Endothelial cell of umbilical vein (primary cell): ENCODE measurements around the gene TLX1. TPM values are rescaled to one million over a fixed set of nuclear protein-coding genes. Genes with fewer than 3 reads are reported as not detected.

Experiments used
- BruUV-seq: library from RNA; stranded (reverse); fragments of 400-500 nt; replicated peaks from 2 replicates; lab custom pipeline; 2021; lab: Mats Ljungman, UMichigan
- CTCF ChIA-PET: fragments of 300-600, 350-600 bp; sonication (Branson Sonifier 250); formaldehyde crosslinking; loops from one replicate; lab custom pipeline; 2021; ENCODE audit warnings: antibody characterized with exemption, inconsistent platforms; lab: Charles Lee
- POLR2A ChIA-PET: fragments of 300-600, 350-600 bp; sonication (Branson Sonifier 250); formaldehyde crosslinking; loops from one replicate; lab custom pipeline; 2021; ENCODE audit warnings: antibody characterized with exemption, inconsistent platforms; lab: Charles Lee
- DNase-seq: peaks from one replicate; pipeline ENCODE4 v3.0.0-alpha.2; 2011; ENCODE audit warnings: low read depth, low spot score
- FAIRE-seq: peaks from 2 replicates; lab custom pipeline; 2011; peaks lifted over from hg19 to GRCh38; lab: Jason Lieb, UNC
- H2AFZ ChIP-seq: 2 replicates; pipeline ENCODE4 v1.6.0; 2012; ENCODE audit warnings: low read depth, low read length, control low read depth, inconsistent platforms
- H3K27ac ChIP-seq: 2 replicates; pipeline ENCODE4 v1.5.1; 2011; ENCODE audit warnings: low read depth, mild to moderate bottlenecking, control low read depth, low read length, moderate library complexity; ENCODE audit not compliant: insufficient read depth
- H3K27me3 ChIP-seq, 2 experiments: 2 replicates each; pipeline versions ENCODE4 v1.6.0 to v1.6.1; 2011; ENCODE audit warnings: low read length in 2 of 2, mixed read lengths in 1 of 2; ENCODE audit not compliant: control insufficient read depth in 2 of 2, insufficient read depth in 2 of 2
- H3K36me3 ChIP-seq, 2 experiments: 2 replicates in 1 of 2; 3 replicates in 1 of 2; pipeline ENCODE4 v1.5.1; 2011; ENCODE audit warnings: low read length in 2 of 2, mild to moderate bottlenecking in 1 of 2, moderate library complexity in 1 of 2; ENCODE audit not compliant: control insufficient read depth in 2 of 2, insufficient read depth in 2 of 2; ENCODE audit errors: extremely low read depth in 1 of 2
- H3K4me1 ChIP-seq: 3 replicates; pipeline ENCODE4 v1.5.1; 2011; ENCODE audit warnings: mild to moderate bottlenecking, low read length; ENCODE audit not compliant: control insufficient read depth, insufficient read depth; ENCODE audit errors: extremely low read depth
- H3K4me2 ChIP-seq: 2 replicates; pipeline ENCODE4 v1.6.1; 2011; ENCODE audit warnings: low read length, control low read depth, mixed read lengths; ENCODE audit not compliant: insufficient read depth
- H3K4me3 ChIP-seq, 3 experiments: fragments of 200-600 bp in 1 of 3; sonication (generic), shearing (Covaris generic) in 1 of 3; replicated peaks in 1 of 3; 2 replicates each; pipeline ENCODE4 v1.5.1; 2011 to 2016; ENCODE audit warnings: control low read depth in 3 of 3, low read length in 3 of 3, mild to moderate bottlenecking in 2 of 3, inconsistent platforms in 1 of 3, low read depth in 1 of 3, moderate library complexity in 1 of 3; ENCODE audit not compliant: insufficient read depth in 1 of 3
- H3K79me2 ChIP-seq: 2 replicates; pipeline ENCODE4 v1.6.0; 2012; ENCODE audit warnings: low read length, inconsistent platforms; ENCODE audit not compliant: control insufficient read depth, insufficient read depth
- H3K9ac ChIP-seq: replicated peaks from 2 replicates; pipeline ENCODE3; 2011; ENCODE audit warnings: low read length, control low read depth; ENCODE audit not compliant: insufficient read depth; ENCODE audit errors: extremely low read depth
- H3K9me1 ChIP-seq: replicated peaks from 3 replicates; pipeline ENCODE4 v1.6.0; 2011; ENCODE audit warnings: mild to moderate bottlenecking, low read length; ENCODE audit not compliant: control insufficient read depth, insufficient read depth; ENCODE audit errors: extremely low read depth
- H3K9me3 ChIP-seq: replicated peaks from 2 replicates; pipeline ENCODE4 v1.5.1; 2012; ENCODE audit warnings: low read length, inconsistent platforms; ENCODE audit not compliant: control insufficient read depth, insufficient read depth
- H4K20me1 ChIP-seq: replicated peaks from 2 replicates; pipeline ENCODE3; 2011; ENCODE audit warnings: mild to moderate bottlenecking, low read length; ENCODE audit not compliant: control insufficient read depth, insufficient read depth; ENCODE audit errors: extremely low read depth
- CTCF ChIP-seq, 2 donors: IDR thresholded peaks; 1 replicate in 1 of 2; 2 replicates in 1 of 2; pipeline ENCODE4 v1.5.1; 2011; ENCODE audit warnings: low read length in 2 of 2, mild to moderate bottlenecking in 2 of 2, moderate library complexity in 2 of 2, control low read depth in 1 of 2, inconsistent platforms in 1 of 2, low read depth in 1 of 2; ENCODE audit not compliant: insufficient read depth in 1 of 2; ENCODE audit errors: extremely low read depth in 1 of 2
- EZH2 ChIP-seq: IDR thresholded peaks from 2 replicates; pipeline ENCODE4 v1.6.1; 2012; ENCODE audit warnings: borderline replicate concordance, low read depth, mild to moderate bottlenecking, moderate library complexity, low read length, inconsistent platforms; ENCODE audit not compliant: severe bottlenecking
- FOS ChIP-seq: IDR thresholded peaks from 2 replicates; pipeline ENCODE4 v1.6.1; 2011; ENCODE audit warnings: mild to moderate bottlenecking, low read length, moderate library complexity, borderline replicate concordance; ENCODE audit not compliant: insufficient read depth
- GATA2 ChIP-seq: IDR thresholded peaks from 2 replicates; pipeline ENCODE4 v1.7.0; 2011; ENCODE audit warnings: low read depth, mild to moderate bottlenecking, moderate library complexity, mixed read lengths, low read length; ENCODE audit not compliant: insufficient read length, insufficient read depth
- JUN ChIP-seq: IDR thresholded peaks from 2 replicates; pipeline ENCODE4 v1.6.1; 2011; ENCODE audit warnings: borderline replicate concordance, low read depth; ENCODE audit not compliant: insufficient read length, insufficient read depth
- MYC ChIP-seq: IDR thresholded peaks from one replicate; pipeline ENCODE4 v1.6.1; 2011; ENCODE audit warnings: mild to moderate bottlenecking, low read depth, low read length
- POLR2A ChIP-seq: IDR thresholded peaks from 2 replicates; pipeline ENCODE4 v1.6.1; 2012; ENCODE audit warnings: low read depth, mild to moderate bottlenecking, control low read depth, low read length
- POLR2AphosphoS5 ChIP-seq: IDR thresholded peaks from 2 replicates; pipeline ENCODE4 v1.6.1; 2012; ENCODE audit warnings: low read depth, mild to moderate bottlenecking, control low read depth, low read length, moderate library complexity; ENCODE audit not compliant: insufficient read depth
- dilution Hi-C: fragments of 300-500 bp; cut with MboI; formaldehyde crosslinking; loops from one replicate; pipeline ENCODE4 v1.15.0; 2019; ENCODE audit warnings: low sequenced_read_pairs; ENCODE audit not compliant: extremely low pct_ligation_motif_present
- intact Hi-C: fragments of 100-400 bp; cut with micrococcal nuclease; formaldehyde crosslinking; loops from one replicate; pipeline ENCODE4 v1.10.0; 2022
- polyA plus RNA-seq, 4 experiments: library from polyadenylated mRNA; depleted of rRNA in 3 of 4; stranded (reverse) in 3 of 4; unstranded in 1 of 4; fragments of >200 nt; gene quantifications; 2 replicates each; pipeline versions ENCODE4 v1.2.1 to v1.2.3, GENCODE V29; 2011 to 2012; ENCODE audit warnings: missing spikeins in 1 of 4
- total RNA-seq: library from RNA; stranded (reverse); gene quantifications from 2 replicates; pipeline ENCODE4 v1.2.3, GENCODE V29; 2021
- TF ChIP-seq, protein P1 (sequence below): IDR thresholded peaks from 2 replicates; pipeline ENCODE4 v1.6.1; 2011; ENCODE audit not compliant: insufficient read depth, insufficient read length

The TLX1 gene
- total and polyA plus RNA-seq, 2 donors (not counting 3 experiments of a cell fraction or from before 2014, with no cell fraction given) = not detected

- no peak overlapping the region for H3K9ac ChIP-seq
- peaks cover 82 to 91% of the 10 kb centered on the region in 2 experiments for H3K27me3 ChIP-seq
- intact Hi-C loops = no loop called here
- H4K20me1 ChIP-seq = no peaks in the 10 kb centered on the region
- ChIA-PET POLR2A (no interaction called here), CTCF (interaction anchor here (1.1 to 6.1 kb wide), 4 partner anchors 9 to 94 kb away, joined by 3 to 496 read pairs (median 11); no protein-coding TSS in a partner anchor)
- H3K9me1 ChIP-seq = no peaks in the 10 kb centered on the region
- no peaks in the 10 kb centered on the region for H3K9me3 ChIP-seq
- no peak overlapping the region for H3K4me2 ChIP-seq
- H3K36me3 ChIP-seq = no peaks in the 10 kb centered on the region
- no peaks in the 10 kb centered on the region for H3K4me1 ChIP-seq
- H3K79me2 ChIP-seq = no peaks in the 10 kb centered on the region
- H3K27ac ChIP-seq = no peak overlapping the region
- no peak for TF ChIP-seq CTCF (IDR thresholded peaks at IDR 0.05; ENCODE audit: extremely low read depth in 1 of 2, insufficient read depth in 1 of 2, low read depth in 1 of 2, low read length in 2 of 2)
- TF ChIP-seq, protein P1, sequence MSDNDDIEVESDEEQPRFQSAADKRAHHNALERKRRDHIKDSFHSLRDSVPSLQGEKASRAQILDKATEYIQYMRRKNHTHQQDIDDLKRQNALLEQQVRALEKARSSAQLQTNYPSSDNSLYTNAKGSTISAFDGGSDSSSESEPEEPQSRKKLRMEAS = no peak
- TF ChIP-seq GATA2 = no peak
- TF ChIP-seq MYC = no peak
- TF ChIP-seq POLR2AphosphoS5 = no peak
- no peak for TF ChIP-seq POLR2A
- no peak for TF ChIP-seq JUN
- no peak for TF ChIP-seq EZH2
- no peak for TF ChIP-seq FOS
- FAIRE-seq (no peak), DNase-seq (no peak)
- H3K4me3 ChIP-seq = no peak overlapping the region
- H2AFZ ChIP-seq = no peak overlapping the region
- BruUV-seq = no TSS peak
- dilution Hi-C loops = no loop called here
Measured at GRCh38 chr10:101144053-101144452, 13.0 kb downstream of the TLX1 start.
